ENCODE data around the gene RSU1. TPM values are rescaled to one million over a fixed set of nuclear protein-coding genes. Genes with fewer than 3 reads are reported as not detected.

The RSU1 gene
- total RNA-seq, 1 donor from 2014 or later, result 142 TPM

DNA sequence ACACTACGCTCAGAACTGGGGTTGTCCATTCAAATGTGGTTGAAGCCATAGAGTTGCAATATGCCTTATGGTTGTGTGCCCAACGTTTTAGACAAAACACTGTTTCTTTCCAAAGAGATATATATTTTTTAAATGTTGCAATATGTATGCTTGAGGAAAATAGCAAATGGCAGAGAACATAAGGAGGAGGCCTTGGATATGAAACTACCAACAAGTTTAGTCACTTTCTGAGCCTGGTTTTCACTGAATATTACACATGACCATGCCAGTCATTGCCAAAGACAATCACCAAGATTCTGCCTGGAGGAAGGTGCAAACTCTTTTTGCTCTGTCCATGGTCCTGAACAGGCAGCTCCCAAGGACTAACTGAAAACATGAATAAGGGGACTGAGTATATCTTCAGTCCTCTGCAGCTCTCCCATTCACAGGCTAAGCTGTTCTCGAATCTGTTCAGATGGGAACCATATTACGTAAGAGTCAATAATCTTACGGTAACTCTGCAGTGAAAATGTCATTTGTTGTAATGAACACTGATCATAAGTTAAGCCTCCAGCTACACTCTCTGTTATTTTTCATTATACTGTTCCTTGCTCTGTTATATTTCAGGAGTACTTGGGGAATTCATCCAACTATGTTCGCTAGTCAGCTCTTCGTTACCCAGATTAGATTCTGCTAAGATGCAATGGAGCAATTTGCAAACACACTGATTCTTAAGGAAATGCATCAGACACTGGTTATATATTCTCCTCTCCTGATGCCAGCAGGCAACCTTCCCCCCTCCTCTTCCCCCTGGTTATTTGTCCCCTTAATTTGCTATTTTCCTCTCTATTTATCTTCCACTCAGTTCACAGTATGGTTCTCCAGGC is 204.9 kb downstream of the RSU1 start:
- Histone ChIP-seq H3K4me3 (ENCODE audit: insufficient read depth, low read depth, low read length) (no peak overlapping the region), H3K4me2 (ENCODE audit: low read length) (no peak overlapping the region), H4K20me1 (ENCODE audit: insufficient read depth, low read length) (peaks cover 91% of the 10 kb centered on the region), H3K79me2 (ENCODE audit: insufficient read depth, low read length) (peaks cover 18% of the 10 kb centered on the region), H3K36me3 (ENCODE audit: insufficient read depth, low read length) (no peaks in the 10 kb centered on the region), H3K27me3 (ENCODE audit: insufficient read depth, low read length) (no peaks in the 10 kb centered on the region), H2AFZ (ENCODE audit: low read depth, low read length) (no peak overlapping the region), H3K4me1 (ENCODE audit: insufficient read depth, low read length) (no peaks in the 10 kb centered on the region), H3K9ac (ENCODE audit: low read length) (no peak overlapping the region), H3K9me3 (ENCODE audit: insufficient read depth, low read depth, low read length) (no peaks in the 10 kb centered on the region), H3K27ac (ENCODE audit: low read depth, low read length) (no peak overlapping the region)
- peaks cover 12% of the 10 kb centered on the region for H3K36me3 Mint-ChIP-seq (ENCODE audit: low read depth, unreplicated experiment)
- FAIRE-seq, result no peak
- TF ChIP-seq, protein P1, sequence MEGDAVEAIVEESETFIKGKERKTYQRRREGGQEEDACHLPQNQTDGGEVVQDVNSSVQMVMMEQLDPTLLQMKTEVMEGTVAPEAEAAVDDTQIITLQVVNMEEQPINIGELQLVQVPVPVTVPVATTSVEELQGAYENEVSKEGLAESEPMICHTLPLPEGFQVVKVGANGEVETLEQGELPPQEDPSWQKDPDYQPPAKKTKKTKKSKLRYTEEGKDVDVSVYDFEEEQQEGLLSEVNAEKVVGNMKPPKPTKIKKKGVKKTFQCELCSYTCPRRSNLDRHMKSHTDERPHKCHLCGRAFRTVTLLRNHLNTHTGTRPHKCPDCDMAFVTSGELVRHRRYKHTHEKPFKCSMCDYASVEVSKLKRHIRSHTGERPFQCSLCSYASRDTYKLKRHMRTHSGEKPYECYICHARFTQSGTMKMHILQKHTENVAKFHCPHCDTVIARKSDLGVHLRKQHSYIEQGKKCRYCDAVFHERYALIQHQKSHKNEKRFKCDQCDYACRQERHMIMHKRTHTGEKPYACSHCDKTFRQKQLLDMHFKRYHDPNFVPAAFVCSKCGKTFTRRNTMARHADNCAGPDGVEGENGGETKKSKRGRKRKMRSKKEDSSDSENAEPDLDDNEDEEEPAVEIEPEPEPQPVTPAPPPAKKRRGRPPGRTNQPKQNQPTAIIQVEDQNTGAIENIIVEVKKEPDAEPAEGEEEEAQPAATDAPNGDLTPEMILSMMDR (IDR thresholded peaks at IDR 0.05; ENCODE audit: insufficient read depth, low read depth, low read length), result no peak
- no peak for TF ChIP-seq EZH2 (IDR thresholded peaks at IDR 0.05; ENCODE audit: insufficient read depth, low read length)
- H3K27me3 Mint-ChIP-seq (ENCODE audit: low read depth, unreplicated experiment), result no peaks in the 10 kb centered on the region
- H3K4me3 Mint-ChIP-seq (ENCODE audit: unreplicated experiment), result no peak overlapping the region
- peak; percentile 33 for DNase-seq (ENCODE audit: low read depth)
- no peak overlapping the region for H3K27ac Mint-ChIP-seq (ENCODE audit: unreplicated experiment)
- peaks cover 3% of the 10 kb centered on the region for H3K4me1 Mint-ChIP-seq (ENCODE audit: low read depth, unreplicated experiment)
- H3K9me3 Mint-ChIP-seq (ENCODE audit: unreplicated experiment), result peaks cover 9% of the 10 kb centered on the region

DNA sequence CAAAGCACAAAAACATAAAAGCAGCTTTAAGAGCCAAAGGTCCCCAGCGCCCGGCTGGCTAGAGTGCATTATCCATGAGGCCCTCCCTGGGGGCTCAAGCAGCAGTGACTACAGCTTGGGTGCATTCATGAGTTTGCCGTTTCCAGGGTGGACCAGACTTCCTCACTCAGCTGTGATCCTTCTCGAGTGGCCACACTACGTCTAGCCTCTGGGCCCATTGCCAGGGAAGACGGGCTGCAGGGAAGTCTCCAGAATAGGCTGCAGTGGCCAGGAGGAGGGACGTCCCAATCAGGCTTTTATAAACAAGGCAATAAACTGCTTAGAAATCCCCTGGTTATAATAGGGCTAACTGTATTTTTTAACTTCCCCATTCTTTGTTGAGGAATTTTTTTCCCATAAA is 206.2 kb downstream of the RSU1 start:
- peaks cover 6% of the 10 kb centered on the region for H3K36me3 Mint-ChIP-seq (ENCODE audit: low read depth, unreplicated experiment)
- Histone ChIP-seq H3K36me3 (ENCODE audit: insufficient read depth, low read length) (no peaks in the 10 kb centered on the region), H3K9me3 (ENCODE audit: insufficient read depth, low read depth, low read length) (no peaks in the 10 kb centered on the region), H3K79me2 (ENCODE audit: insufficient read depth, low read length) (peaks cover 10% of the 10 kb centered on the region), H3K4me2 (ENCODE audit: low read length) (no peak overlapping the region), H3K9ac (ENCODE audit: low read length) (no peak overlapping the region), H3K27me3 (ENCODE audit: insufficient read depth, low read length) (no peaks in the 10 kb centered on the region), H3K27ac (ENCODE audit: low read depth, low read length) (no peak overlapping the region), H2AFZ (ENCODE audit: low read depth, low read length) (no peak overlapping the region), H4K20me1 (ENCODE audit: insufficient read depth, low read length) (peaks cover 93% of the 10 kb centered on the region), H3K4me3 (ENCODE audit: insufficient read depth, low read depth, low read length) (no peak overlapping the region), H3K4me1 (ENCODE audit: insufficient read depth, low read length) (no peaks in the 10 kb centered on the region)
- DNase-seq (ENCODE audit: low read depth), result no peak
- H3K9me3 Mint-ChIP-seq (ENCODE audit: unreplicated experiment), result peaks cover 6% of the 10 kb centered on the region
- no peak for FAIRE-seq
- TF ChIP-seq EZH2 (IDR thresholded peaks at IDR 0.05; ENCODE audit: insufficient read depth, low read length), result no peak
- TF ChIP-seq, protein P1 (IDR thresholded peaks at IDR 0.05; ENCODE audit: insufficient read depth, low read depth, low read length), result no peak
- H3K27ac Mint-ChIP-seq (ENCODE audit: unreplicated experiment), result no peak overlapping the region
- no peak overlapping the region for H3K4me3 Mint-ChIP-seq (ENCODE audit: unreplicated experiment)
- H3K27me3 Mint-ChIP-seq (ENCODE audit: low read depth, unreplicated experiment), result no peaks in the 10 kb centered on the region
- H3K4me1 Mint-ChIP-seq (ENCODE audit: low read depth, unreplicated experiment), result peaks cover 3% of the 10 kb centered on the region

DNA sequence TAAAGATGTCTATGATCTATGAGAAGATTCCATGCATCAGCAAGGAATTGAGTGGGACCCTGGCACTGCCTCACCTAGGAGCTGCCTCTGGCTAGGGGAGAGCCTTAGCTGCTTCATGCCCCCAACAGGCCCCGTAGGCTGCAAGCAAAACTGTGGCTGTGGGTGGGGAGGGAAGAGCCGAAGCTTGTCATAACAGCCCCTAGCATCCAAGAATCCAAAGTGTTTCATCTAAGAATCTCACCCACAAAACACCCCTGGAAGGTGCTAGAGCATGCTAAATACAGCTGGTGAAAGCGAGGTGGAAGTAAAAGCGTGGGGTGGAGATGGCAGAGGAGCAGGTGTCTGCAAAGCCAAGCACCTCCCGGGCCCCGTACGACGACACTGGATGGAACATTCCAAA is 208.0 kb downstream of the RSU1 start:
- FAIRE-seq, result no peak
- H3K4me3 Mint-ChIP-seq (ENCODE audit: unreplicated experiment), result no peak overlapping the region

More for the DNA sequence above, 208.0 kb downstream of the RSU1 start:
- H3K36me3 ChIP-seq (ENCODE audit: insufficient read depth, low read length), result no peaks in the 10 kb centered on the region
- H3K27ac ChIP-seq (ENCODE audit: low read depth, low read length), result no peak overlapping the region
- Mint-ChIP-seq H3K9me3 (ENCODE audit: unreplicated experiment) (no peaks in the 10 kb centered on the region), H3K27me3 (ENCODE audit: low read depth, unreplicated experiment) (no peaks in the 10 kb centered on the region), H3K27ac (ENCODE audit: unreplicated experiment) (no peak overlapping the region), H3K36me3 (ENCODE audit: low read depth, unreplicated experiment) (peaks cover 7% of the 10 kb centered on the region), H3K4me1 (ENCODE audit: low read depth, unreplicated experiment) (peaks cover 3% of the 10 kb centered on the region)
- H3K4me3 ChIP-seq (ENCODE audit: insufficient read depth, low read depth, low read length), result no peak overlapping the region
- peaks cover 92% of the 10 kb centered on the region for H4K20me1 ChIP-seq (ENCODE audit: insufficient read depth, low read length)
- H3K4me1 ChIP-seq (ENCODE audit: insufficient read depth, low read length), result no peaks in the 10 kb centered on the region
- TF ChIP-seq EZH2 (IDR thresholded peaks at IDR 0.05; ENCODE audit: insufficient read depth, low read length), result no peak
- TF ChIP-seq, protein P1 (IDR thresholded peaks at IDR 0.05; ENCODE audit: insufficient read depth, low read depth, low read length), result no peak
- no peaks in the 10 kb centered on the region for H3K27me3 ChIP-seq (ENCODE audit: insufficient read depth, low read length)
- no peaks in the 10 kb centered on the region for H3K9me3 ChIP-seq (ENCODE audit: insufficient read depth, low read depth, low read length)
- H3K9ac ChIP-seq (ENCODE audit: low read length), result no peak overlapping the region
- no peak overlapping the region for H2AFZ ChIP-seq (ENCODE audit: low read depth, low read length)
- peaks cover 3% of the 10 kb centered on the region for H3K79me2 ChIP-seq (ENCODE audit: insufficient read depth, low read length)
- DNase-seq (ENCODE audit: low read depth), result no peak
- no peak overlapping the region for H3K4me2 ChIP-seq (ENCODE audit: low read length)

Data from astrocyte (in vitro differentiated cells and primary cell).